ENCODE results near the gene AGR2.

DNA sequence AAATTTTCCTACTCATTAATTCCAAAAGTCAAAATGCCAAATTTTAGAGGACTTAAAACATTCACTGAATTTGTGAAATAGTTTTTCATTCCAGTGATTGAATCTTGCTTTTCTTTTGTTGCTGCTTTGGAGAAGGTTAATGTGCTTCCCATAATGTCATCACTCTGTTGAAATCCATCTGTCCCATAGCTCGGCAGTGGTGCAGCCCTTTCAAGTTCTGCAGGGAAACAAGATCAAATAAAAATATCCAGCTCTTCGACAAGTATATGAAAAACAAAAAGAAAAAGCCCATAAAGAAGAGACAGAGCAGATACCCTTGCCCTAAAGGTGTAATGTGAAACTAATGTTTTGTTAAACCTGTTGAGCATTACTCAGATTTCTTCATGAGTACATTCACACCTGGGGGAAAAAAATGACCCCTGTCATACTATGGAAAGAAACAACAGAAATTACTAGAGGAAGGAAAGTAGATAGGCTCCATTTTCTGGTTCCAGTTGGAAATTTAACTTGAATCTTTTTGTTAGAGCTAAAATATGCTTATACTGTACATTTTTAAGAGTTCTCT, 41.9 kb upstream of the AGR2 start:
- TF ChIP-seq NRF1 (conservative IDR thresholded peaks at IDR 0.05; ENCODE audit: low read depth, low read length) (no peak), POLR2A (IDR thresholded peaks at IDR 0.05; ENCODE audit: low read depth, low read length) (no peak), DPF2 (IDR thresholded peaks at IDR 0.05) (no peak)

Measured in GM12878 (cell line).